Breast epithelium (tissue), 4 donors: ENCODE measurements around the gene EDAR. TPM values are rescaled to one million over a fixed set of nuclear protein-coding genes. Genes with fewer than 3 reads are reported as not detected.

ENCODE experiments used
- DNase-seq, 2 donors: peaks; one replicate each; pipeline ENCODE4 v3.0.0-alpha.2; 2019; ENCODE audit warnings: low spot score in 2 of 2
- H3K27ac ChIP-seq, 2 donors: fragments of 200-600 bp; sonication (generic) in 1 of 2; one replicate each; pipeline ENCODE4 v1.5.1; 2016 to 2019; ENCODE audit warnings: mild to moderate bottlenecking in 1 of 2
- H3K27me3 ChIP-seq, 2 donors: fragments of 200-600 bp; sonication (generic) in 1 of 2; one replicate each; pipeline versions ENCODE4 v1.5.1 to v1.6.0; 2017 to 2019; ENCODE audit warnings: control low read depth in 1 of 2, mild to moderate bottlenecking in 1 of 2
- H3K36me3 ChIP-seq: fragments of 200-600 bp; one replicate; pipeline ENCODE4 v1.5.1; 2019
- H3K4me1 ChIP-seq, 2 donors: fragments of 200-600 bp; sonication (generic); one replicate each; pipeline ENCODE4 v1.5.1; 2016 to 2019; ENCODE audit warnings: control low read depth in 1 of 2
- H3K4me3 ChIP-seq, 3 donors: fragments of 200-600 bp; sonication (generic); 1 replicate in 2 of 3; 2 replicates in 1 of 3; pipeline ENCODE4 v1.5.1; 2016 to 2019; ENCODE audit warnings: mild to moderate bottlenecking in 3 of 3, moderate library complexity in 2 of 3
- H3K9me3 ChIP-seq, 2 donors: fragments of 200-600 bp; sonication (generic) in 1 of 2; one replicate each; pipeline ENCODE4 v1.5.1; 2016 to 2019; ENCODE audit warnings: control low read depth in 1 of 2
- CTCF ChIP-seq, 3 donors: fragments of 450-650 bp; IDR thresholded peaks; one replicate each; pipeline ENCODE4 v1.5.1; 2016 to 2017; ENCODE audit warnings: antibody characterized with exemption in 3 of 3, mild to moderate bottlenecking in 3 of 3, moderate library complexity in 3 of 3
- POLR2A ChIP-seq: fragments of 450-650 bp; IDR thresholded peaks from one replicate; pipeline ENCODE4 v1.6.1; 2016; ENCODE audit warnings: antibody characterized with exemption, mild to moderate bottlenecking, moderate library complexity
- POLR2AphosphoS5 ChIP-seq, 3 donors: sonication (generic); formaldehyde crosslinking; IDR thresholded peaks; one replicate each; pipeline ENCODE4 v1.6.1; 2017; ENCODE audit warnings: antibody characterized with exemption in 3 of 3
- intact Hi-C: fragments of 100-400 bp; cut with DNase I; formaldehyde crosslinking; loops from one replicate; pipeline ENCODE4 v1.15.1; 2023; ENCODE audit warnings: low total_unique reads
- total RNA-seq, 3 donors: library from RNA; depleted of rRNA; stranded (reverse); fragments of >200 nt; gene quantifications; one replicate each; pipeline ENCODE4 v1.1.0, GENCODE V29; 2016

The EDAR gene
- total RNA-seq, 3 donors from 2014 or later: 0.29 TPM; not detected in 2

- no peak for TF ChIP-seq POLR2AphosphoS5 (IDR thresholded peaks at IDR 0.05)
- no peak for TF ChIP-seq POLR2A
- TF ChIP-seq CTCF (IDR thresholded peaks at IDR 0.05): no peak
- Histone ChIP-seq H3K4me3 (no peak overlapping the region), H3K4me1 (no peaks in the 10 kb centered on the region), H3K27me3 (peaks cover 0 to 7% of the 10 kb centered on the region in 2 donors), H3K36me3 (no peaks in the 10 kb centered on the region), H3K27ac (no peak overlapping the region), H3K9me3 (no peaks in the 10 kb centered on the region)
- intact Hi-C loops: no loop called here
- no peak for DNase-seq
Measured at GRCh38 chr2:108978709-108979111, 10.3 kb downstream of the EDAR start.

- H3K4me3 ChIP-seq: no peak overlapping the region
- H3K36me3 ChIP-seq: no peaks in the 10 kb centered on the region
- intact Hi-C loops: no loop called here
- no peaks in the 10 kb centered on the region for H3K4me1 ChIP-seq
- TF ChIP-seq CTCF (IDR thresholded peaks at IDR 0.05) (no peak), POLR2AphosphoS5 (IDR thresholded peaks at IDR 0.05) (no peak), POLR2A (no peak)
- DNase-seq: no peak
- H3K27me3 ChIP-seq: peaks cover 0 to 7% of the 10 kb centered on the region in 2 donors
- no peaks in the 10 kb centered on the region for H3K9me3 ChIP-seq
- H3K27ac ChIP-seq: no peak overlapping the region
Measured at GRCh38 chr2:108975613-108976435, 13.2 kb downstream of the EDAR start.

GRCh38 chr2:108974674-108975073 lies 14.3 kb downstream of the EDAR start:
- Histone ChIP-seq H3K4me1 (no peaks in the 10 kb centered on the region), H3K27me3 (no peaks in the 10 kb centered on the region), H3K27ac (no peak overlapping the region), H3K4me3 (no peak overlapping the region), H3K36me3 (no peaks in the 10 kb centered on the region), H3K9me3 (no peaks in the 10 kb centered on the region)
- DNase-seq: no peak
- no peak for TF ChIP-seq POLR2A
- no peak for TF ChIP-seq POLR2AphosphoS5 (IDR thresholded peaks at IDR 0.05)
- TF ChIP-seq CTCF (IDR thresholded peaks at IDR 0.05): no peak
- intact Hi-C loops: no loop called here

- DNase-seq: no peak
- TF ChIP-seq CTCF (IDR thresholded peaks at IDR 0.05): no peak
- no peak for TF ChIP-seq POLR2AphosphoS5 (IDR thresholded peaks at IDR 0.05)
- TF ChIP-seq POLR2A: no peak
- intact Hi-C loops: no loop called here
- no peaks in the 10 kb centered on the region for H3K36me3 ChIP-seq
- no peaks in the 10 kb centered on the region for H3K9me3 ChIP-seq
- no peaks in the 10 kb centered on the region for H3K27me3 ChIP-seq
- H3K4me3 ChIP-seq: no peak overlapping the region
- no peak overlapping the region for H3K27ac ChIP-seq
- no peaks in the 10 kb centered on the region for H3K4me1 ChIP-seq
Measured at GRCh38 chr2:108972663-108973062, 16.4 kb downstream of the EDAR start.

- intact Hi-C loops: no loop called here
- Histone ChIP-seq H3K27me3 (no peaks in the 10 kb centered on the region), H3K27ac (no peak overlapping the region), H3K4me1 (no peaks in the 10 kb centered on the region), H3K36me3 (no peaks in the 10 kb centered on the region), H3K4me3 (no peak overlapping the region), H3K9me3 (no peaks in the 10 kb centered on the region)
- DNase-seq: no peak
- no peak for TF ChIP-seq POLR2AphosphoS5 (IDR thresholded peaks at IDR 0.05)
- TF ChIP-seq POLR2A: no peak
- no peak for TF ChIP-seq CTCF (IDR thresholded peaks at IDR 0.05)
Measured at GRCh38 chr2:108971661-108972566, 17.1 kb downstream of the EDAR start.
